Bronchial epithelial cell (primary cell): ENCODE measurements around the gene ARSI. TPM values are rescaled to one million over a fixed set of nuclear protein-coding genes. Genes with fewer than 3 reads are reported as not detected.

Experiments used
- DNase-seq: peaks from one replicate; pipeline ENCODE4 v3.0.0-alpha.2; 2010; ENCODE audit warnings: low read depth
- FAIRE-seq: peaks from 2 replicates; lab custom pipeline; 2011; peaks lifted over from hg19 to GRCh38; lab: Jason Lieb, UNC
- H3K27me3 ChIP-seq: 2 replicates; pipeline ENCODE4 v1.5.1; 2011; ENCODE audit warnings: low read length; ENCODE audit not compliant: control insufficient read depth, insufficient read depth
- H3K36me3 ChIP-seq: 2 replicates; pipeline ENCODE4 v1.5.1; 2011; ENCODE audit warnings: low read length; ENCODE audit not compliant: control insufficient read depth, insufficient read depth
- H3K4me3 ChIP-seq: 2 replicates; pipeline ENCODE4 v1.5.1; 2011; ENCODE audit warnings: mild to moderate bottlenecking, low read depth, low read length, control low read depth
- CTCF ChIP-seq: IDR thresholded peaks from 2 replicates; pipeline ENCODE4 v1.5.1; 2011; ENCODE audit warnings: mild to moderate bottlenecking, moderate library complexity, low read length, control low read depth, inconsistent platforms; ENCODE audit not compliant: insufficient read depth, severe bottlenecking
- total RNA-seq: library from RNA; depleted of rRNA; stranded (reverse); fragments of >200 nt; gene quantifications from 2 replicates; pipeline ENCODE4 v1.2.1, GENCODE V29; 2014

The ARSI gene
- total RNA-seq, 1 donor from 2014 or later = 5.8 TPM

- H3K36me3 ChIP-seq = no peaks in the 10 kb centered on the region
- TF ChIP-seq CTCF = no peak
- FAIRE-seq = no peak
- no peak for DNase-seq
- H3K27me3 ChIP-seq = no peaks in the 10 kb centered on the region
- no peak overlapping the region for H3K4me3 ChIP-seq
Observed at GRCh38 chr5:150346592-150346991, 43.9 kb upstream of the ARSI start.

- Histone ChIP-seq H3K36me3 (no peaks in the 10 kb centered on the region), H3K27me3 (no peaks in the 10 kb centered on the region), H3K4me3 (no peak overlapping the region)
- FAIRE-seq (no peak), DNase-seq (no peak)
- no peak for TF ChIP-seq CTCF
Observed at GRCh38 chr5:150345716-150346115, 43.0 kb upstream of the ARSI start.

GRCh38 chr5:150343994-150344631 is 41.4 kb upstream of the ARSI start:
- no peak for FAIRE-seq
- no peaks in the 10 kb centered on the region for H3K36me3 ChIP-seq
- peak; percentile 20 for DNase-seq
- no peak for TF ChIP-seq CTCF
- H3K27me3 ChIP-seq = no peaks in the 10 kb centered on the region
- no peak overlapping the region for H3K4me3 ChIP-seq

GRCh38 chr5:150342583-150342982 is 39.9 kb upstream of the ARSI start:
- DNase-seq (no peak), FAIRE-seq (no peak)
- TF ChIP-seq CTCF = no peak
- H3K4me3 ChIP-seq = no peak overlapping the region
- no peaks in the 10 kb centered on the region for H3K36me3 ChIP-seq
- no peaks in the 10 kb centered on the region for H3K27me3 ChIP-seq

- TF ChIP-seq CTCF = no peak
- H3K27me3 ChIP-seq = no peaks in the 10 kb centered on the region
- FAIRE-seq (no peak), DNase-seq (no peak)
- no peak overlapping the region for H3K4me3 ChIP-seq
- no peaks in the 10 kb centered on the region for H3K36me3 ChIP-seq
Observed at GRCh38 chr5:150341989-150342388, 39.3 kb upstream of the ARSI start.

GRCh38 chr5:150341331-150341730 is 38.6 kb upstream of the ARSI start:
- H3K36me3 ChIP-seq = no peaks in the 10 kb centered on the region
- TF ChIP-seq CTCF = no peak
- H3K4me3 ChIP-seq = no peak overlapping the region
- FAIRE-seq (no peak), DNase-seq (no peak)
- no peaks in the 10 kb centered on the region for H3K27me3 ChIP-seq
